Ishikawa (cell line): ENCODE measurements around the gene PLEKHG1.

Experiments used
- CEBPB ChIP-seq: IDR thresholded peaks from 2 replicates; pipeline ENCODE4 v1.6.1; 2012
- CREB1 ChIP-seq: IDR thresholded peaks from 2 replicates; pipeline ENCODE4 v1.6.1; 2012; ENCODE audit warnings: low read depth
- EGR1 ChIP-seq: IDR thresholded peaks from 2 replicates; pipeline ENCODE4 v1.6.1; 2012
- EP300 ChIP-seq: IDR thresholded peaks from 2 replicates; pipeline ENCODE4 v1.6.1; 2012; ENCODE audit warnings: borderline replicate concordance
- FOXM1 ChIP-seq: IDR thresholded peaks from 2 replicates; pipeline ENCODE4 v1.6.1; 2012; ENCODE audit warnings: low read depth, borderline replicate concordance
- NFIC ChIP-seq: IDR thresholded peaks from 2 replicates; pipeline ENCODE4 v1.6.1; 2012
- RAD21 ChIP-seq: IDR thresholded peaks from 2 replicates; pipeline ENCODE4 v1.6.1; 2012; ENCODE audit warnings: low read depth
- TAF1 ChIP-seq: IDR thresholded peaks from 2 replicates; pipeline ENCODE4 v1.6.1; 2012; ENCODE audit warnings: low read depth, mild to moderate bottlenecking
- TCF12 ChIP-seq: IDR thresholded peaks from 2 replicates; pipeline ENCODE4 v1.6.1; 2012; ENCODE audit warnings: low read depth
- TEAD4 ChIP-seq: IDR thresholded peaks from 2 replicates; pipeline ENCODE4 v1.6.1; 2012
- YY1 ChIP-seq: IDR thresholded peaks from 2 replicates; pipeline ENCODE4 v1.6.1; 2012; ENCODE audit warnings: low read depth
- ZBTB7A ChIP-seq: IDR thresholded peaks from 2 replicates; pipeline ENCODE4 v1.6.1; 2012; ENCODE audit warnings: low read depth
- TF ChIP-seq, protein P1 (sequence below): IDR thresholded peaks from 2 replicates; pipeline ENCODE4 v1.6.1; 2012; ENCODE audit warnings: low read depth, mild to moderate bottlenecking
- TF ChIP-seq, protein P2 (sequence below): IDR thresholded peaks from 2 replicates; pipeline ENCODE4 v1.6.1; 2012
- TF ChIP-seq, protein P3 (sequence below): IDR thresholded peaks from 2 replicates; pipeline ENCODE4 v1.6.1; 2012

Gene PLEKHG1

DNA sequence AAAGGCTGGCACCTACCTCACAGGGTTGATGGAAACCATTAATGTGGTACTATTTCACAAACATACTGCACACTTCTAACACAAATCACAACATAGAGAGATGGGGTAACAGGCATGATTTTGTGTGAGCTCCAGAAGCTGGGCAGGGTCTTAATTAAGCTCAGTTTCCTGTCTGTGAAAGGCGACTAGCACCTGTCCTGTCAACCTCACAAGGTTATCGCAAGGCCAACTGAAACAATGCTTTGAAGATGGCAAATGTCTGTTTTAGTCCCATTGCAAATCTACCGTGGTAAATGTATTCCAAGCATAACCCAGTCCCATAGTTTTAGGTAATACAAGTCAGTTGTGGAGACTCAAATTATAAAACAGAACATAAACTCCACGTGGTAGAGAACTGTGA lies 1.3 kb upstream of the PLEKHG1 start:
- TF ChIP-seq EGR1 (no peak), ZBTB7A (no peak), YY1 (no peak), TCF12 (no peak), EP300 (no peak), FOXM1 (no peak), CREB1 (no peak), RAD21 (no peak), CEBPB (no peak), TAF1 (no peak)
- TF ChIP-seq, protein P1, sequence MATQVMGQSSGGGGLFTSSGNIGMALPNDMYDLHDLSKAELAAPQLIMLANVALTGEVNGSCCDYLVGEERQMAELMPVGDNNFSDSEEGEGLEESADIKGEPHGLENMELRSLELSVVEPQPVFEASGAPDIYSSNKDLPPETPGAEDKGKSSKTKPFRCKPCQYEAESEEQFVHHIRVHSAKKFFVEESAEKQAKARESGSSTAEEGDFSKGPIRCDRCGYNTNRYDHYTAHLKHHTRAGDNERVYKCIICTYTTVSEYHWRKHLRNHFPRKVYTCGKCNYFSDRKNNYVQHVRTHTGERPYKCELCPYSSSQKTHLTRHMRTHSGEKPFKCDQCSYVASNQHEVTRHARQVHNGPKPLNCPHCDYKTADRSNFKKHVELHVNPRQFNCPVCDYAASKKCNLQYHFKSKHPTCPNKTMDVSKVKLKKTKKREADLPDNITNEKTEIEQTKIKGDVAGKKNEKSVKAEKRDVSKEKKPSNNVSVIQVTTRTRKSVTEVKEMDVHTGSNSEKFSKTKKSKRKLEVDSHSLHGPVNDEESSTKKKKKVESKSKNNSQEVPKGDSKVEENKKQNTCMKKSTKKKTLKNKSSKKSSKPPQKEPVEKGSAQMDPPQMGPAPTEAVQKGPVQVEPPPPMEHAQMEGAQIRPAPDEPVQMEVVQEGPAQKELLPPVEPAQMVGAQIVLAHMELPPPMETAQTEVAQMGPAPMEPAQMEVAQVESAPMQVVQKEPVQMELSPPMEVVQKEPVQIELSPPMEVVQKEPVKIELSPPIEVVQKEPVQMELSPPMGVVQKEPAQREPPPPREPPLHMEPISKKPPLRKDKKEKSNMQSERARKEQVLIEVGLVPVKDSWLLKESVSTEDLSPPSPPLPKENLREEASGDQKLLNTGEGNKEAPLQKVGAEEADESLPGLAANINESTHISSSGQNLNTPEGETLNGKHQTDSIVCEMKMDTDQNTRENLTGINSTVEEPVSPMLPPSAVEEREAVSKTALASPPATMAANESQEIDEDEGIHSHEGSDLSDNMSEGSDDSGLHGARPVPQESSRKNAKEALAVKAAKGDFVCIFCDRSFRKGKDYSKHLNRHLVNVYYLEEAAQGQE, result no peak

DNA sequence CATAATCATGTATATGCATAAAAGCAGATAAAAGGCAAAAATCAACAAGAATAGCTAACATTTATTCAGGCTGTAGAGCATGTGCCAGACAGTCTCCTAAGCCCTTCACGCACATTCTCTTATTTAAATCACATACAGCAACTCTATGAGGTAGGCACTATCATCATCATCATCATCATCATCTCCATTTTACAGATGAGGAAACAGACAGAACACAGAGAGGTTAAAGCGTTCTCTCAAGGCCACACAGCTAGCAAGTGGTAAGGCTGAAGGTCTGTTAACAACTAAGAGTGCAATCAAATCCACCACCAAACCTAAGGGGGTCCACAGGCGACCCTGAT lies 857 bp upstream of the PLEKHG1 start:
- TF ChIP-seq ZBTB7A (no peak), YY1 (no peak), EGR1 (no peak), RAD21 (no peak), CREB1 (no peak), EP300 (no peak), FOXM1 (no peak), CEBPB (no peak), TCF12 (no peak), TAF1 (no peak), NFIC (no peak), TEAD4 (no peak)
- TF ChIP-seq, protein P2, sequence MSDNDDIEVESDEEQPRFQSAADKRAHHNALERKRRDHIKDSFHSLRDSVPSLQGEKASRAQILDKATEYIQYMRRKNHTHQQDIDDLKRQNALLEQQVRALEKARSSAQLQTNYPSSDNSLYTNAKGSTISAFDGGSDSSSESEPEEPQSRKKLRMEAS, result no peak
- TF ChIP-seq, protein P3, sequence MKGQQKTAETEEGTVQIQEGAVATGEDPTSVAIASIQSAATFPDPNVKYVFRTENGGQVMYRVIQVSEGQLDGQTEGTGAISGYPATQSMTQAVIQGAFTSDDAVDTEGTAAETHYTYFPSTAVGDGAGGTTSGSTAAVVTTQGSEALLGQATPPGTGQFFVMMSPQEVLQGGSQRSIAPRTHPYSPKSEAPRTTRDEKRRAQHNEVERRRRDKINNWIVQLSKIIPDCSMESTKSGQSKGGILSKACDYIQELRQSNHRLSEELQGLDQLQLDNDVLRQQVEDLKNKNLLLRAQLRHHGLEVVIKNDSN, result no peak
- TF ChIP-seq, protein P1, result no peak

DNA sequence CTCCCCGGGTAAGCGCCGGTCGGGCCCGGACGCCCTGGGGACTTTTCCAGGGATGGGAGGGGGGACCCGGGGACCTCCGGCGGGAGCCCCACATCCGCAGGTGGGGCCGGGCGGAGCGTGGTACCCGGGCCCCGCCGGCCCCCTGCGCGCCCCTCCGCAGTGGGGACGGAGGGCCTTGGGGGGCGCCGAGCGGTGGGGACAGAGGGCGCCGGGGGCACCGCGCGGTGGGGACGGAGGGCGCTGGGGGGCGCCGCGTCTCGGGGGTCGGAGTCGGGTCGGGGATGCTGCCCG lies 270 bp downstream of the PLEKHG1 start:
- TF ChIP-seq ZBTB7A (peak; percentile 72), TCF12 (no peak)

DNA sequence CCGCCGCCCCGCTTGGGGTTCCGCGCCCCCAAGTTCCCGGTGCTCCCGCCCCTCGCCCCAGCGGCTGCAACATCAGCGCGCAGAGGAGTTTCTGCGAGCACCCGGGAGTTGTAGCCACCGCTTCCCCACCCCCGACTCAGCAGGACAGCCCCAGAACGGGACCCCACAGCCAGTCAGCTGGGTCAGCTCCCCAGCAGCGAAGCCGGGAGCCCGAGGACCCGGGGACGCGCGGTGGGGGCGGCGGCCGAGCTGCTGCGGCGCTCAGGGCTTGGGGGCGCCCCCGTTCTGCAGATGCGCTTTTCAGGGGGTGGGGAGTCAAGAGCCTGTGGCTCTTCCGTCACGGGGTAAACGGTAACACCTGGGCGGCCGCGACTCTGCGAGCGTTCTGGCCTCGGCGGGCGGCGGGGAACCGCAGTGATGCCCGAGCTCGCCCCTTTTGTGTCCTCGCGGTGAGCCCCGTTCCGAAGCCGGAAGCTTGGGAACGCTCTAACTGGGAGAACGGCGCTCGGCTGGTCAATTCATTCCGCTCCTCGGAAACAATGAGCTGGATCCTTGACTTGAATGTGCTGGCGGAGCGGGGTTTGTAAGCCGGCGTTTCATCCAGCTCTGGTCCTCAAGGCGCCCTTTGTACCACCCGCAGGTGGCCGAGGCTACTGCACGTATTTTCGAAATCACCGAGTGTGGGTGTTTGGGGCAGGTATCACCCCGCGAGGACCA lies 774 bp downstream of the PLEKHG1 start:
- TF ChIP-seq RAD21, result peak; percentile 51
- TF ChIP-seq ZBTB7A, result peak; percentile 88
- TF ChIP-seq, protein P2, result peak; percentile 30; the same call in 1 of the 2 replicates
- TF ChIP-seq EP300, result no peak

DNA sequence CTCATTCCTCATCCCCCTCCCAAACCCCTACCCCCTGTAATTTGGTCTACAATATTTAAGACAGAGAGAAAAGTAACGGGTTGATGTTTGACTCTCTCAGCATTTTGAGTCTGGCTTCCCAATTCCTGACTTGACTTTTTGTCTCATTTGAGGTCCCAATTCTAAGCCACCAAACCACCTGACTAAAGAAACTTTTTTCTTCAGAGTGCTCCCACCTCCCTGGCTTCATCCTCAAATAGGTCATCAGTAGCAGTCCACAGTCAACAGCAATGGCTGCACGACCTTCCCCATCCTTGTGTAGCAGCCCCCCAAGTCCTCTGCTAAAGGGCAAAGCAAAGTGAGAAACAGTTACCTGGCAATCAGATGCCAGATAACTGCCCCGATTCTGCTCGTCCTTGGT lies 1.8 kb downstream of the PLEKHG1 start:
- no peak for TF ChIP-seq FOXM1
- TF ChIP-seq ZBTB7A, result no peak
- TF ChIP-seq YY1, result no peak
- TF ChIP-seq, protein P3, result no peak
- TF ChIP-seq TEAD4, result no peak

DNA sequence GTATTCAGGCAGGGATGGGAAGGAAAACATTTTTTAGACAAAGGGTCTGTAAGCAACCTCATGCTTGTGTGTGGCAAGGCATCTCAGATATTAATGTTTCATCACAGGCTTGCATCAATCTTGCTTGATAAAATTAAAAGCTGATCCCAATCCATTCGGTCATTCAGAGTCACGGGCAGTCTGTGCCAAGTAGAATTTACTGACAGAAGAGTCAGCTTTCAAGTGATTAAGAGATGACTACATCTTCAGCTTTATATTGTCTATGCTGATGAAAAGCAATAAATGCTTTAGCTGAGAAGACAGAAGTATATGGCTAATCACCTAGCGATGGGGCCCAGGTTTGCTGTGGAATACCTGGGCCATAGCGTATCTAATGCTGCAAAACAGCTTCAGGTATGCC lies 3.5 kb downstream of the PLEKHG1 start:
- TF ChIP-seq, protein P2, result no peak
- no peak for TF ChIP-seq RAD21
- no peak for TF ChIP-seq EP300
- TF ChIP-seq FOXM1, result no peak
- TF ChIP-seq, protein P3, result no peak
- no peak for TF ChIP-seq CREB1

DNA sequence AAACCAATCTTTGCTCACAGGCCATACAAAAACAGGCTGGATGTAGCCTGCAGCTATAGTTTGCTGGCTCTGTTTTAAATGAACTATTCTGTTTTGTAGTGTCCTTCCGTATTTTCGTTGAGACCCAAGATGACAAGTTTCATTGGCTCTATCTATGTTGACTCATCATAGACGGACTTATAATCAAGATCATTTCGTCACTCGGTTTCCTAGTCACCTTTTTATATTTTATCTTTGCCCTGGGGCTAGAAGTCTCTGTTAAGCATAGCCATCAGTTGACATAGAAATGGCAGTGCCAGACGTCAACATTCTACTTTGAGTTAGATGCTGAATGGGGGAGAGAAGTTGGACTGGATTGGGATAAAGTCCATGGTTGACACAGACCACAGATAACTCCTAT lies 4.8 kb downstream of the PLEKHG1 start:
- TF ChIP-seq EGR1 (no peak), RAD21 (no peak), TAF1 (no peak), ZBTB7A (no peak), NFIC (no peak), TCF12 (no peak), YY1 (no peak), EP300 (no peak), CEBPB (no peak)
- TF ChIP-seq, protein P1, result no peak
- TF ChIP-seq, protein P3, result no peak
- TF ChIP-seq, protein P2, result no peak
